GM18870 (cell line): ENCODE data around the gene FBXW9.
"Not testable (repeated sequence)": the region's sequence is repeated elsewhere in the genome, so short reads cannot be mapped to it uniquely, and the experiment has no call there.

ENCODE experiments used
- ATAC-seq: cut with Tn5 transposase; IDR thresholded peaks from one replicate; pipeline ENCODE4 v1.9.1; 2021; ENCODE audit warnings: moderate library complexity; ENCODE audit not compliant: unreplicated experiment

FBXW9 gene

DNA sequence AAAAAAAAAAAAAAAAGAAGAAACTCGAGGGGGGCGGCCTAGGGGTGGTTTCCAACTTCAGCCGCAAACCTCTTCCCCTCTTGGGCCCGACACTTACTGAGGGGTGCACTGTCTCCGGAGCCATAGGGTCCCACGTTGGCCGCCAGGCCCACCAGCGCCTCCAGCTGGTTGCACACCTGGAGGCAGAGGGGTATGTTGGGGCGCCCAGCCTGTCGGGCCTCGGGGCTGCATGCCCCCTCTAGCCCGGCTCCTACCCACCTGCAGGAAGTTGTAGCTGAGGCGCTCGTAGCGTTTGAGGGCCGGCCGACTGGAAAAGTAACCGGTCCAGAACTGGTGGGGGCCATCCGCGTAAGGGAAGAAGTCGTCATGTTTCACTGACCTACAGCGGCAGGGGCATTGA lies 38.5 kb downstream of the FBXW9 start:
- ATAC-seq: no peak

DNA sequence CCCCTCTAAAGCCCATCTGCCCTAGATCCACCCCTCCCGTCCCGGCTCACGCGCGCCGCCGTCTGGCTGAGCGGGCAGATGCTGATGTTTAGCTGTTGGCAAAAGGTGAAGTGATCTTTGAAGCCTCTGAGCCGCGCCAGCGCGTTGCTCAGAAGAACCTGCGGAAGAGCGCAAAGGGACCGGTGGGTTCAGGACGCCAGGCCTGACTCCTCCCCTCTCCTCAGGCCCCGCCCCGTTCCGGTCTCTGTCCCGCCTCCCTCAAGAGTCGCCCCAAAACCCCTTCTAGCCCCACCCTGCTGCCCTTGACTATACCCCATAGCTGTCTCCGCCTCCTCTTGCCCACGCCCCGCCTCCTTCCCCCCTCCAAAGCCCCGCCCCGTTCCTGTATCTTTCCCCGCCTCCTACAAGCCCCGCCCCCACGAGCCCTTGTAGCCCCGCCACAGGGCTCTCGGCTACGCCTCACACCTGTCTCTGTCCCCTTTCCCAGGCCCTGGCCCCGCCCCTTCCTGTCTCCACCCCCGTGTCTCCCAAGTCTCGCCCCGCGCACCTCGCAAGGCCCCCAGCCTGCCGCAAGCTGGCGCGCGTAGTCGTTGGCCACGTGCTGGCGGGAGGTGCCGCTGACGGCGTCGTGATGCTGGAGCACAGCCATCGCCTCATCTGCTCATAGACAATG lies 39.4 kb downstream of the FBXW9 start:
- no peak for ATAC-seq

- no peak for ATAC-seq
Measured at GRCh38 chr19:12655546-12655945, 40.9 kb downstream of the FBXW9 start.

DNA sequence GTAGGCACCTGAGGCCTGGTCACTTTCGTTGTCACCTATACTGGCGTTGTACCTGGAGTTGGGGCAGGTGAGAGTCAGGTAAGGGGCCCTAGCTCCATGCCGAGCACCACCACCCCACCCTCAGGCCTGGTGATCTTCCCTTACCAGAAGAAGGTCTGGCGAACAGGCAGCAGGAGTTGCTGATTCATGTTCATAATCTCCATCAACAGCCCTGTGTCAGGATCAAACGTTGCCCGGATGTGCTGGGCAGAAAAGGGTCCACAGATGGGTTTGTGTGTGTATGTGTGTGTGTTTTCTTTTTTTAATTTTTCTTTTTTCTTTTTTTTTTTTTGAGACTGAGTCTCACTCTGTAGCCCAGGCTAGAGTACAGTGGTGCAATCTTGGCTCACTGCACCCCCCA lies 44.2 kb downstream of the FBXW9 start:
- no peak for ATAC-seq

GRCh38 chr19:12649941-12650340 lies 46.5 kb downstream of the FBXW9 start:
- no peak for ATAC-seq

- ATAC-seq: no peak
Measured at GRCh38 chr19:12648088-12648487, 48.3 kb downstream of the FBXW9 start.

DNA sequence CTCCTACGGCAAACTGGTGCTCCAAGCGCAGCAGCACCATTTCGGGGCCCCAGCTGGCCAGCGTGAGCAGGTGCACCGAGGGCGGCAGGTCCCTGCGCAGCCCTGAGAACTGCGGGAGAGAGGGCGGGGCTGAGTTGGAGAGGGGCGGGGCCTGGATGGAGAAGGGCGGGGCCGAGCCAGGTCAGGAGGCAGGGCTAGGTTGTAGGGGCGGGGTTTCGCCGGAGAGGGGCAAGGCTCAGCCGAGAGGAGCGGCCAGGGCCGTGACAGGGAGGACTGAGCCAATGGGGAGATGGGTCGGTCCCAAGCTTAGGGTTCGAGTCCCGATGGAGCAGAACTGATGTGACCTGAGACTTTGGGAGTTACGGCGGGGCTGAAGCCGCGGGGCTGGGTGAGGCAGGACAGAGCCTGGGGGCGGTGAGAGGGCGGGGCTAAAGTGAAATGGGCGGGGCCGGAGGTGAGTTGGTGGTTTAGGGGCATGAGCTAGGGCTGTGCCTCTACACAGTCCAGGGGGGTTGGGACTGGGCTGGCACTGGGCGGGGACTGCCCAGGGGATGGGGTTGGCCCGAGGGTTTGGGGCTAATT lies 48.9 kb downstream of the FBXW9 start:
- no peak for ATAC-seq

DNA sequence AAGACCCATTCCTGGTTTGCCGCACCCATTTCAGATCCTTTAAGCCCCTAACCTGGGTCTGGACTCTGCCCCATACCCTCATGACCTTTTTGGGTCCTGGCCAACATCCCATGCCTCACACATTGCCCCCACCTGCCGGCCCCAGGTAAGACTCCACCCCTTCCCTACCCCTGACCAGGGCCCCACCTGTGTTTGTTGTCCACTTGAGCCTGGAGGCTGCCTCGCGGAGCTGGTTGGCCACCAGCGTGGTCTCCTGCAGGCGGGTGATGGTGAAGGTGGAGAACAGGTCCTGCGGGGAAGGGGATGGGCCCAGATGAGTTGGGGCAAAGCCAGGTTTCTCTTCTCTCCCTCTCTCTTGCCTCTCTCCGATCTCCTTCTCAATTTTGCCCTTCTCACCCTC lies 49.4 kb downstream of the FBXW9 start:
- no peak for ATAC-seq

DNA sequence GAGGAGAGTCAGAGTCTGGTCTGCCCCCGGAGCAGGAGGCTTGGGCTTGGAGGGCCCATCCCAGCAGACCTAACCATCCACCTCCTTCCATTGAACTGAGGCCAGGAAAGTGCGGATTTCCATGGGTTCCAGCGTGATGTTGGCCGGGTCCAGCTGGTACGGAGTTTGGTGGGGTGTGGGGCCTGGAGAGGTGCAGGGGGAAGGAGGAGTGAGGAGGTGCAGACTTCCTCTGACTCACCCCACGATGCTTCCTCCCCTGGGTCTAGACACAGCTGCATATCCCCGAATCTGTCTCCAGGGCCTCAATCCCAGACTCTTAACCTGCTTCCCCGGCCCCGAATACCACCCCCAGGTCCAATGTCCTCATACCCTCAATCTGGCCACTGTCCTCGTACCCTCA lies 49.9 kb downstream of the FBXW9 start:
- ATAC-seq: no peak

DNA sequence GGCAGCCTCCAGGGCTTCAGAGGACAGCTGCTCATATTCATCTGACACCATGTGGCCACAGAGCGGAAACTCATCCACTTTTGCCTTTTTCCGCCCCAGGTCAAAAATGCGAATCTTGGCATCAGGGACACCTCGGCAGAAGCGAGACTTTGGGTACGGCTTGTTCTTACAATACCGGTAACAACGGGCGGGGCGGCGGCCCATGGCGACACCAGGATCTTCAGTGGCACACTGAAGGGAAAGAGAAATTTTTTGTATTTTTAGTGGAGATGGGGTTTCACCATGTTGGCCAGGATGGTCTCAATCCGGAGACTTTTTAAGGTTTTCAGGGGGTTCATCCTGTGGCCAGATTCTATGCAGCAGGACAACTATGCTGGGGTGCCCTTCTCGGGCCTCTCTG lies 52.7 kb downstream of the FBXW9 start:
- not testable (repeated sequence) for ATAC-seq

DNA sequence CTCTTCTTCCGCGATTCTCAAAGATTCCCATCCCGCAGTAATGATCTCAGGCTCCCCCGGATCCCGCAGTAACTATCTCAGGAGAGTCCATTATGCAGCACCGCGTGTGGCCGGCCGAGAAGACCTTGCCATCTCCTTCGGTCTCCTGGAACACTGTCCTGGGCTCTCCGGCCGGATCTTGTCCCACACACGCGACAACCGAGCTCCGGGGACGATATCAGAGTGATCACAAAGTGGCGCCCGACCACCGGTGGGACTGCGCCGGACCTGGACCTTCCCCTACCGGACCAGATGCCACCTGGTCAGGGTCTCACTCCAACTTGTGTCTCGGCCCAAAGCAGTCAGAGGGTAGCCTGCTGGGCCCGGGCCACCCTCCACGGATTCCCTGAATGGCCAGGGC lies 53.9 kb downstream of the FBXW9 start:
- no peak for ATAC-seq

DNA sequence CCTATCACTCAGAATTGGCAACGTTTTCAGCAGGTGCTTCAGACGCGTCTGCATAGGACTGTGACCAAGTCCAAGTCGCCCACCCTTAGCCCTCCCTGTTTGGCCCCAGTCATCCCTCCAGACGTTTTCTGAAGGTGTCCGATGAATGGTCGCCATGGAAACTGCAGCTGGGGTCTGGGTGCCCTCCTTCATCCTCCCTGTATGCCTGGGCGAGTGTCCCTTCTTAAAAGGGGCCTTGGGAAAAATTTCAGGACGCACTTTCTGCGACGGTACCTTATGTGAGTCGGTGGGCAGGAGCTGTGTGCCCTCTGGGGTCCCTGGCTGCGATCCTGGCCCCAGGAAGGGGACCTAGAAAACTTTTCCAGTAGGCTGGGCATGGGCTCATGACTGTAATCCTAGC lies 55.0 kb downstream of the FBXW9 start:
- ATAC-seq: no peak

DNA sequence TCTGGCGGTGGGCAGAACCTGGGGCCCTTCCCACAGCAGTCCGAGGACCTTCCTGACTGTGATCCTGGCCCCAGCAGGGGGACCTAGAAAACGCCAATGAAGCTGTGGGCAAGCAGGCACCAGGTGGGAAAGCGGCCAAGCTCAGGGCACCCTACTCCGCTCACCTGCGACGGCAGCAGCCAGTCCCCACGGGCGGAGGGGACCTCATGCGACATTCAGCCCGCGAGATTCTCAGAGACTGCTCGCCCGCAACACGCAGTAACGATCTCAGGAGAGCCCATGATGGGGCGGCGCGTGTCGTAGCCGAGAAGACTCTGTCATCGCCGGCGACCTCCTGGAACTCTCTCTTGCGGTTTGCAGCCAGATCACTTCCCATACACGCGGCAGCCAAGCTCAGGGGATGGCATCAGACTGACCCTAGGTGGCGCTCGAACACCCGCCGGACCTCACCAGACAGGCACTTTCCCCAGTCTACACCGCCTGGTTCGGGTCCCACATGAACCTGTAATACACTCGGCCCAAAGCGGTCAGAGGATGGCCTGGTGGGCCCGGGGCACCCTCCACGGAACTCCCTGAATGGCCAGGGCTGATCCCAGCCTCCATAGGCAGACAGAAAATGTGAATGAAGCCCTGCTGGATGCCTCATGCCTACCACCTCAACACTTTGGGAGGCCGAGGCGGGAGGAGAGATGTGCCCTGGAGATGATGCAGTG lies 56.4 kb downstream of the FBXW9 start:
- no peak for ATAC-seq
